ENCODE measurements around the gene SYT12.

The SYT12 gene

GRCh38 chr11:67083786-67084366 is 60.9 kb downstream of the SYT12 start:
- TF ChIP-seq CTCF (IDR thresholded peaks at IDR 0.05; ENCODE audit: extremely low read depth, insufficient read depth, missing control alignments): no peak
- DNase-seq (ENCODE audit: low spot score): no peak
- in situ Hi-C loops (cut with MboI; ENCODE audit: low pct_unique_long_range_greater_than_20kb, low sequenced_read_pairs, unreplicated experiment): loop anchor here (10.0 kb wide), 1 partner anchor 81 kb away; no protein-coding TSS in a partner anchor

GRCh38 chr11:67085617-67086016 is 62.7 kb downstream of the SYT12 start:
- no peak for TF ChIP-seq CTCF (IDR thresholded peaks at IDR 0.05; ENCODE audit: extremely low read depth, insufficient read depth, missing control alignments)
- peak; percentile 1 for DNase-seq (ENCODE audit: low spot score)

GRCh38 chr11:67090717-67091116 is 67.8 kb downstream of the SYT12 start:
- no peak for TF ChIP-seq CTCF (IDR thresholded peaks at IDR 0.05; ENCODE audit: extremely low read depth, insufficient read depth, missing control alignments)
- in situ Hi-C loops (cut with MboI; ENCODE audit: low pct_unique_long_range_greater_than_20kb, low sequenced_read_pairs, unreplicated experiment): no loop called here
- DNase-seq (ENCODE audit: low spot score): no peak

More at GRCh38 chr11:67085617-67086016, 62.7 kb downstream of the SYT12 start:
- in situ Hi-C loops (cut with MboI; ENCODE audit: low pct_unique_long_range_greater_than_20kb, low sequenced_read_pairs, unreplicated experiment): loop anchor here (10.0 kb wide), 1 partner anchor 79 kb away; no protein-coding TSS in a partner anchor

- DNase-seq (ENCODE audit: low spot score): no peak
- in situ Hi-C loops (cut with MboI; ENCODE audit: low pct_unique_long_range_greater_than_20kb, low sequenced_read_pairs, unreplicated experiment): no loop called here
- TF ChIP-seq CTCF (IDR thresholded peaks at IDR 0.05; ENCODE audit: extremely low read depth, insufficient read depth, missing control alignments): no peak
These were observed 72.2 kb downstream of the SYT12 start for GRCh38 chr11:67095214-67095507.

- TF ChIP-seq CTCF (IDR thresholded peaks at IDR 0.05; ENCODE audit: extremely low read depth, insufficient read depth, missing control alignments): no peak
- no peak for DNase-seq (ENCODE audit: low spot score)
- in situ Hi-C loops (cut with MboI; ENCODE audit: low pct_unique_long_range_greater_than_20kb, low sequenced_read_pairs, unreplicated experiment): no loop called here
These were observed 76.0 kb downstream of the SYT12 start for GRCh38 chr11:67098799-67099429.

- in situ Hi-C loops (cut with MboI; ENCODE audit: low pct_unique_long_range_greater_than_20kb, low sequenced_read_pairs, unreplicated experiment): no loop called here
- peak; percentile 60 for DNase-seq (ENCODE audit: low spot score)
- no peak for TF ChIP-seq CTCF (IDR thresholded peaks at IDR 0.05; ENCODE audit: extremely low read depth, insufficient read depth, missing control alignments)
These were observed 76.9 kb downstream of the SYT12 start for GRCh38 chr11:67099831-67100324.
